Activated T-helper 9 cell treated with anti-CD3 and anti-CD28 coated beads, Interleukin-2, amount 50 U/mL, for 16 hours (primary cell): ENCODE measurements around the gene MYL3.

Experiments
- DNase-seq: peaks from one replicate; pipeline ENCODE4 v3.0.0-alpha.2; 2020; ENCODE audit warnings: low read depth

The MYL3 gene

GRCh38 chr3:46899151-46900006, 36.1 kb upstream of the MYL3 start:
- DNase-seq, result no peak

- no peak for DNase-seq
Observed at GRCh38 chr3:46898321-46899150, 35.3 kb upstream of the MYL3 start.

- DNase-seq, result no peak
Observed at GRCh38 chr3:46897829-46898320, 34.6 kb upstream of the MYL3 start.

- no peak for DNase-seq
Observed at GRCh38 chr3:46897031-46897430, 33.8 kb upstream of the MYL3 start.

GRCh38 chr3:46896386-46896785, 33.1 kb upstream of the MYL3 start:
- DNase-seq, result no peak

GRCh38 chr3:46895761-46896160, 32.5 kb upstream of the MYL3 start:
- DNase-seq, result no peak

- peak; percentile 67 for DNase-seq
Observed at GRCh38 chr3:46895204-46895660, 32.0 kb upstream of the MYL3 start.

GRCh38 chr3:46894256-46894655, 31.0 kb upstream of the MYL3 start:
- no peak for DNase-seq

GRCh38 chr3:46893763-46894162, 30.5 kb upstream of the MYL3 start:
- no peak for DNase-seq

- DNase-seq, result no peak
Observed at GRCh38 chr3:46893146-46893748, 30.0 kb upstream of the MYL3 start.

- DNase-seq, result no peak
Observed at GRCh38 chr3:46892285-46893145, 29.3 kb upstream of the MYL3 start.

GRCh38 chr3:46891132-46891531, 27.9 kb upstream of the MYL3 start:
- DNase-seq, result no peak

GRCh38 chr3:46890132-46890531, 26.9 kb upstream of the MYL3 start:
- no peak for DNase-seq

- no peak for DNase-seq
Observed at GRCh38 chr3:46889381-46890110, 26.3 kb upstream of the MYL3 start.

GRCh38 chr3:46888705-46889104, 25.5 kb upstream of the MYL3 start:
- no peak for DNase-seq

- no peak for DNase-seq
Observed at GRCh38 chr3:46887980-46888494, 24.8 kb upstream of the MYL3 start.

GRCh38 chr3:46885612-46886011, 22.4 kb upstream of the MYL3 start:
- no peak for DNase-seq

- DNase-seq, result no peak
Observed at GRCh38 chr3:46884929-46885328, 21.7 kb upstream of the MYL3 start.

GRCh38 chr3:46884427-46884826, 21.2 kb upstream of the MYL3 start:
- no peak for DNase-seq

- DNase-seq, result no peak
Observed at GRCh38 chr3:46883830-46884185, 20.6 kb upstream of the MYL3 start.
